HepG2 (cell line): ENCODE measurements around the gene HDAC4. TPM values are rescaled to one million over a fixed set of nuclear protein-coding genes. Genes with fewer than 3 reads are reported as not detected.

Experiments used
- ATAC-seq: fragments of 200-7000 bp; cut with Tn5 transposase; 3 replicates; pipeline ENCODE4 v1.9.1; 2020; ENCODE audit warnings: mild to moderate bottlenecking, moderate library complexity
- BruUV-seq: library from RNA; stranded (reverse); fragments of 400-500 nt; replicated peaks from 2 replicates; lab custom pipeline; 2021; lab: Mats Ljungman, UMichigan
- CTCF ChIA-PET: fragments of 300-600 bp; formaldehyde crosslinking; extraction: SDS; loops from one replicate; lab custom pipeline; 2021; ENCODE audit warnings: low total read pairs, inconsistent platforms, low intra/inter-chr PET ratio; lab: Yijun Ruan, JAX
- POLR2A ChIA-PET: fragments of 350-600 bp; sonication (Branson Sonifier 250); formaldehyde crosslinking; loops from one replicate; lab custom pipeline; 2020; ENCODE audit warnings: antibody characterized with exemption, inconsistent platforms; lab: Yijun Ruan, JAX
- DNase-seq: peaks from one replicate; pipeline ENCODE4 v3.0.0-alpha.2; 2015; ENCODE audit warnings: low spot score
- FAIRE-seq: peaks from 3 replicates; lab custom pipeline; 2011; peaks lifted over from hg19 to GRCh38; lab: Jason Lieb, UNC
- H2AFZ ChIP-seq: one replicate; pipeline ENCODE4 v1.6.1; 2011; ENCODE audit warnings: low read length, inconsistent platforms
- H3K27ac ChIP-seq: fragments of 300-600 bp; 3 replicates; pipeline ENCODE4 v1.8.0; 2011; ENCODE audit warnings: mixed run types, mild to moderate bottlenecking, mixed read lengths, low read length, inconsistent platforms; ENCODE audit not compliant: insufficient read depth; ENCODE audit errors: extremely low read length
- H3K27me3 ChIP-seq, 2 experiments: fragments of 200-600 bp in 1 of 2; 2 replicates in 1 of 2; 3 replicates in 1 of 2; pipeline versions ENCODE4 v1.6.0 to v1.8.0; 2011; ENCODE audit warnings: low read length in 2 of 2, mild to moderate bottlenecking in 2 of 2, moderate library complexity in 2 of 2, inconsistent platforms in 1 of 2; ENCODE audit not compliant: insufficient read depth in 2 of 2, control insufficient read depth in 1 of 2
- H3K36me3 ChIP-seq, 2 experiments: fragments of 200-600 bp in 1 of 2; replicated peaks in 1 of 2; 2 replicates in 1 of 2; 3 replicates in 1 of 2; pipeline versions ENCODE4 v1.5.1 to v1.8.0; 2011; ENCODE audit warnings: low read length in 2 of 2, inconsistent platforms in 1 of 2; ENCODE audit not compliant: insufficient read depth in 2 of 2, control insufficient read depth in 1 of 2
- H3K4me1 ChIP-seq: 2 replicates; pipeline ENCODE4 v1.5.1; 2012; ENCODE audit warnings: low read length, inconsistent platforms; ENCODE audit not compliant: insufficient read depth
- H3K4me2 ChIP-seq: 2 replicates; pipeline ENCODE4 v1.6.0; 2011; ENCODE audit warnings: low read depth, low read length, inconsistent platforms
- H3K4me3 ChIP-seq, 3 experiments: fragments of 200-600 bp in 1 of 3; sonication (generic), shearing (Covaris generic) in 1 of 3; replicated peaks in 1 of 3; 2 replicates each; pipeline ENCODE4 v1.5.1; 2011 to 2016; ENCODE audit warnings: low read length in 3 of 3, inconsistent platforms in 2 of 3, low read depth in 2 of 3, mild to moderate bottlenecking in 2 of 3, control low read depth in 1 of 3, mixed read lengths in 1 of 3; ENCODE audit not compliant: insufficient read depth in 1 of 3
- H3K79me2 ChIP-seq: one replicate; pipeline ENCODE4 v1.6.1; 2011; ENCODE audit warnings: low read length, inconsistent platforms; ENCODE audit not compliant: insufficient read depth
- H3K9ac ChIP-seq: 2 replicates; pipeline ENCODE4 v1.6.0; 2011; ENCODE audit warnings: mild to moderate bottlenecking, low read depth, low read length, inconsistent platforms; ENCODE audit not compliant: insufficient read depth
- H3K9me3 ChIP-seq: 2 replicates; pipeline ENCODE4 v1.5.1; 2012; ENCODE audit warnings: mild to moderate bottlenecking, low read length
- H4K20me1 ChIP-seq: 2 replicates; pipeline ENCODE4 v1.6.0; 2011; ENCODE audit warnings: inconsistent platforms, mild to moderate bottlenecking, low read length, moderate library complexity; ENCODE audit not compliant: insufficient read depth
- AKAP8 ChIP-seq: sonication (generic); formaldehyde crosslinking; IDR thresholded peaks from 2 replicates; pipeline ENCODE4 v1.5.1; 2020; ENCODE audit warnings: mild to moderate bottlenecking, missing genetic modification reagents
- ARNTL ChIP-seq: sonication (generic); formaldehyde crosslinking; IDR thresholded peaks from 2 replicates; pipeline ENCODE4 v1.4.0; 2020; ENCODE audit warnings: mild to moderate bottlenecking, missing genetic modification reagents
- HNRNPK ChIP-seq: fragments of 200-400 bp; formaldehyde crosslinking; IDR thresholded peaks from 2 replicates; pipeline ENCODE4 v1.6.1; 2018; ENCODE audit warnings: low read length, low read depth, moderate library complexity, mild to moderate bottlenecking; ENCODE audit not compliant: poor library complexity, severe bottlenecking
- IRF2 ChIP-seq: IDR thresholded peaks from 2 replicates; pipeline ENCODE4 v1.6.1; 2018; ENCODE audit warnings: missing genetic modification reagents, missing compliant biosample characterization
- JARID2 ChIP-seq: sonication (generic); formaldehyde crosslinking; IDR thresholded peaks from 2 replicates; pipeline ENCODE4 v1.8.1; 2023; ENCODE audit warnings: missing genetic modification reagents, inconsistent platforms; ENCODE audit not compliant: insufficient replicate concordance
- KAT7 ChIP-seq: IDR thresholded peaks from 2 replicates; pipeline ENCODE4 v1.6.1; 2018; ENCODE audit warnings: borderline replicate concordance, missing compliant biosample characterization
- KDM3A ChIP-seq: IDR thresholded peaks from 2 replicates; pipeline ENCODE4 v1.6.1; 2018; ENCODE audit warnings: low read depth, missing compliant biosample characterization
- KMT2A ChIP-seq: sonication (generic); formaldehyde crosslinking; IDR thresholded peaks from 2 replicates; pipeline ENCODE4 v1.4.0; 2020; ENCODE audit warnings: missing genetic modification reagents
- NONO ChIP-seq, 2 experiments: fragments of 450-650 bp in 1 of 2; sonication (generic) in 1 of 2; formaldehyde crosslinking in 1 of 2; IDR thresholded peaks in 1 of 2; conservative IDR thresholded peaks in 1 of 2; 2 replicates each; pipeline versions ENCODE4 v1.6.1 to v1.8.0; 2017 to 2022; ENCODE audit warnings: mild to moderate bottlenecking in 1 of 2, missing genetic modification reagents in 1 of 2, moderate library complexity in 1 of 2
- PPARG ChIP-seq: conservative IDR thresholded peaks from 2 replicates; pipeline ENCODE4 v1.6.1; 2016; ENCODE audit warnings: missing biosample characterization, missing genetic modification reagents
- SIX1 ChIP-seq: sonication (generic); formaldehyde crosslinking; IDR thresholded peaks from 2 replicates; pipeline ENCODE4 v1.4.0; 2020; ENCODE audit warnings: missing genetic modification reagents, borderline replicate concordance
- SIX4 ChIP-seq: sonication (generic); formaldehyde crosslinking; IDR thresholded peaks from 2 replicates; pipeline ENCODE4 v1.4.0; 2020; ENCODE audit warnings: missing genetic modification reagents
- SOX5 ChIP-seq: IDR thresholded peaks from 2 replicates; pipeline ENCODE4 v1.6.1; 2016; ENCODE audit warnings: borderline replicate concordance
- XRCC5 ChIP-seq: fragments of 200-400 bp; formaldehyde crosslinking; optimal IDR thresholded peaks from 2 replicates; pipeline ENCODE3; 2017; ENCODE audit warnings: mild to moderate bottlenecking, low read length
- ZBTB7B ChIP-seq: sonication (generic); formaldehyde crosslinking; IDR thresholded peaks from 2 replicates; pipeline ENCODE4 v1.4.0; 2020; ENCODE audit warnings: missing genetic modification reagents
- ZFX ChIP-seq: sonication (generic); formaldehyde crosslinking; IDR thresholded peaks from 2 replicates; pipeline ENCODE4 v1.4.0; 2020; ENCODE audit warnings: mild to moderate bottlenecking, low read depth, missing genetic modification reagents, moderate library complexity
- ZNF780A ChIP-seq: sonication (generic); formaldehyde crosslinking; IDR thresholded peaks from 2 replicates; pipeline ENCODE4 v1.8.0; 2022; ENCODE audit warnings: mild to moderate bottlenecking, missing genetic modification reagents, moderate library complexity
- WGBS: methylation state at CpG from one replicate; pipeline ENCODE4 v1.1.6; 2017; ENCODE audit warnings: low lambda C conversion rate; 5-methylcytosine and 5-hydroxymethylcytosine counted together
- in situ Hi-C: cut with HindIII; loops from 2 replicates; pipeline ENCODE4 v1.10.0; 2017; ENCODE audit warnings: low pct_unique_long_range_greater_than_20kb; ENCODE audit not compliant: extremely low pct_ligation_motif_present
- intact Hi-C: fragments of 100-400 bp; cut with micrococcal nuclease; formaldehyde crosslinking; loops from one replicate; pipeline ENCODE4 v1.10.0; 2022; ENCODE audit not compliant: unreplicated experiment
- polyA plus RNA-seq, 8 experiments: library from polyadenylated mRNA; depleted of rRNA in 3 of 8; stranded (reverse) in 7 of 8; unstranded in 1 of 8; fragments of >200 nt; fragmentation: Illumina TruSeq in 4 of 8; extraction: Trizol in 4 of 8; gene quantifications; 2 replicates each; pipeline versions ENCODE4 v1.2.1 to v1.2.3, GENCODE V29; 2011 to 2016; ENCODE audit warnings: low read depth in 4 of 8, missing spikeins in 1 of 8, mixed read lengths in 1 of 8; ENCODE audit not compliant: insufficient read depth in 1 of 8
- total RNA-seq, 5 experiments: library from RNA; depleted of rRNA; stranded (reverse); fragments of >200 nt; fragmentation: Illumina TruSeq; extraction: Trizol; gene quantifications; 2 replicates each; pipeline ENCODE4 v1.2.3, GENCODE V29; 2016; ENCODE audit warnings: low read depth in 1 of 5
- TF ChIP-seq, protein P1 (sequence below): sonication (generic); formaldehyde crosslinking; IDR thresholded peaks from 2 replicates; pipeline ENCODE4 v1.4.0; 2020; ENCODE audit warnings: missing genetic modification reagents
- TF ChIP-seq, protein P2 (sequence below): sonication (generic); formaldehyde crosslinking; conservative IDR thresholded peaks from 2 replicates; pipeline ENCODE4 v1.4.0; 2020; ENCODE audit warnings: mild to moderate bottlenecking, missing genetic modification reagents, moderate library complexity

The HDAC4 gene
- total and polyA plus RNA-seq, 2 of the 13 experiments (the other 11 are each of a cell fraction or from before 2014, with no cell fraction given): 10.1 to 11.5 TPM

DNA sequence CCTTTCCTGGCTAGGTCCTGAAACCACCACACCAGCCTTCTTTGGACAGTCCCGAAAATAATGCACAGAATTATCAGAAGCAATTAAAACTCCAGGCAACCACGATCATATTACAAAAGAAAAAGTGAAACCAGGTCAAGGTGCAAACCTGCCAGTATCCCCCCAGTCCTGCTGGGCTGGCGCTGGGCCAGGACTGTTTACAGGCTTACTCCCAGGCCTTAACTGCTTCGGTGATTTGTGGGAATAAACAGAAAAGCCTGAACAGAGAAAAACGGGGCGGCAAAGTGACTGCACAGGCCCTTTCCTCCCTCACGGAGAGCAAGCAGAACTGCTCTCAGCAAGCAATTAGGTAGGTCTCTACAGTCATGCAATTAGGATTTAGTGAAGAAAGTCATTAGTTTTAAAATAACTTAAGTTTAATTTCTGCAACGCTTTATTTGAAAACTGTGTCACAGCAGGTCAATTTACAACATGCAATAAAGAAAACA is 1.3 kb downstream of the HDAC4 start:
- H2AFZ ChIP-seq: no peak overlapping the region
- peak overlapping the region; percentile 73 for H3K9ac ChIP-seq
- no peaks in the 10 kb centered on the region for H3K9me3 ChIP-seq
- FAIRE-seq: peak; percentile 66
- ChIA-PET CTCF (no interaction called here), POLR2A (interaction anchor here (1.1 kb wide), 1 partner anchor 102 kb away, joined by 3 read pairs; no protein-coding TSS in a partner anchor)
- intact Hi-C loops: no loop called here
- in situ Hi-C loops: loop anchor here (5.0 kb wide), 1 partner anchor 252 kb away; no protein-coding TSS in a partner anchor
- H3K27ac ChIP-seq: peak overlapping the region; percentile 64
- WGBS: 2% methylated on average over 8 of the region's 8 CpGs
- no peak for ATAC-seq
- H3K36me3 ChIP-seq: no peaks in the 10 kb centered on the region
- peak overlapping the region; percentile 71 to 91 (median 77) for H3K4me3 ChIP-seq
- BruUV-seq: TSS peak; percentile 78
- H4K20me1 ChIP-seq: peaks cover 43% of the 10 kb centered on the region
- no peaks in the 10 kb centered on the region for H3K27me3 ChIP-seq
- H3K4me2 ChIP-seq: peak overlapping the region; percentile 89
- peaks cover 53% of the 10 kb centered on the region for H3K79me2 ChIP-seq
- peaks cover 48% of the 10 kb centered on the region for H3K4me1 ChIP-seq
- DNase-seq: peak; percentile 75
- TF ChIP-seq KMT2A (CRISPR knock-in tag): peak; percentile 77; the same call in 1 of the 2 replicates
- TF ChIP-seq NONO (IDR thresholded peaks at IDR 0.05): no peak
- 0 out of 2 replicates have a peak, but pooled peaks have one; percentile 39 for TF ChIP-seq NONO (CRISPR knock-in tag; conservative IDR thresholded peaks at IDR 0.05)
- no peak for TF ChIP-seq KAT7 (CRISPR knock-in tag)
- TF ChIP-seq SIX1 (CRISPR knock-in tag): peak; percentile 76
- TF ChIP-seq SOX5: peak; percentile 26; the same call in 1 of the 2 replicates
- TF ChIP-seq KDM3A: no peak
- 0 out of 2 replicates have a peak, but pooled peaks have one; percentile 14 for TF ChIP-seq IRF2 (CRISPR knock-in tag)
- TF ChIP-seq HNRNPK: no peak
- peak; percentile 22; the same call in 1 of the 2 replicates for TF ChIP-seq ARNTL (CRISPR knock-in tag)
- TF ChIP-seq SIX4 (CRISPR knock-in tag): peak; percentile 88
- peak; percentile 82 for TF ChIP-seq PPARG
- TF ChIP-seq, protein P1, sequence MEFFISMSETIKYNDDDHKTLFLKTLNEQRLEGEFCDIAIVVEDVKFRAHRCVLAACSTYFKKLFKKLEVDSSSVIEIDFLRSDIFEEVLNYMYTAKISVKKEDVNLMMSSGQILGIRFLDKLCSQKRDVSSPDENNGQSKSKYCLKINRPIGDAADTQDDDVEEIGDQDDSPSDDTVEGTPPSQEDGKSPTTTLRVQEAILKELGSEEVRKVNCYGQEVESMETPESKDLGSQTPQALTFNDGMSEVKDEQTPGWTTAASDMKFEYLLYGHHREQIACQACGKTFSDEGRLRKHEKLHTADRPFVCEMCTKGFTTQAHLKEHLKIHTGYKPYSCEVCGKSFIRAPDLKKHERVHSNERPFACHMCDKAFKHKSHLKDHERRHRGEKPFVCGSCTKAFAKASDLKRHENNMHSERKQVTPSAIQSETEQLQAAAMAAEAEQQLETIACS (CRISPR knock-in tag): no peak
- 0 out of 2 replicates have a peak, but pooled peaks have one; percentile 66 for TF ChIP-seq AKAP8 (CRISPR knock-in tag)
- TF ChIP-seq XRCC5: peak; percentile 75
- no peak for TF ChIP-seq ZNF780A
- TF ChIP-seq, protein P2, sequence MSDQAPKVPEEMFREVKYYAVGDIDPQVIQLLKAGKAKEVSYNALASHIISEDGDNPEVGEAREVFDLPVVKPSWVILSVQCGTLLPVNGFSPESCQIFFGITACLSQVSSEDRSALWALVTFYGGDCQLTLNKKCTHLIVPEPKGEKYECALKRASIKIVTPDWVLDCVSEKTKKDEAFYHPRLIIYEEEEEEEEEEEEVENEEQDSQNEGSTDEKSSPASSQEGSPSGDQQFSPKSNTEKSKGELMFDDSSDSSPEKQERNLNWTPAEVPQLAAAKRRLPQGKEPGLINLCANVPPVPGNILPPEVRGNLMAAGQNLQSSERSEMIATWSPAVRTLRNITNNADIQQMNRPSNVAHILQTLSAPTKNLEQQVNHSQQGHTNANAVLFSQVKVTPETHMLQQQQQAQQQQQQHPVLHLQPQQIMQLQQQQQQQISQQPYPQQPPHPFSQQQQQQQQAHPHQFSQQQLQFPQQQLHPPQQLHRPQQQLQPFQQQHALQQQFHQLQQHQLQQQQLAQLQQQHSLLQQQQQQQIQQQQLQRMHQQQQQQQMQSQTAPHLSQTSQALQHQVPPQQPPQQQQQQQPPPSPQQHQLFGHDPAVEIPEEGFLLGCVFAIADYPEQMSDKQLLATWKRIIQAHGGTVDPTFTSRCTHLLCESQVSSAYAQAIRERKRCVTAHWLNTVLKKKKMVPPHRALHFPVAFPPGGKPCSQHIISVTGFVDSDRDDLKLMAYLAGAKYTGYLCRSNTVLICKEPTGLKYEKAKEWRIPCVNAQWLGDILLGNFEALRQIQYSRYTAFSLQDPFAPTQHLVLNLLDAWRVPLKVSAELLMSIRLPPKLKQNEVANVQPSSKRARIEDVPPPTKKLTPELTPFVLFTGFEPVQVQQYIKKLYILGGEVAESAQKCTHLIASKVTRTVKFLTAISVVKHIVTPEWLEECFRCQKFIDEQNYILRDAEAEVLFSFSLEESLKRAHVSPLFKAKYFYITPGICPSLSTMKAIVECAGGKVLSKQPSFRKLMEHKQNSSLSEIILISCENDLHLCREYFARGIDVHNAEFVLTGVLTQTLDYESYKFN: peak; percentile 28; the same call in 1 of the 2 replicates
- peak; percentile 52; the same call in 1 of the 2 replicates for TF ChIP-seq ZFX (CRISPR knock-in tag)
- no peak for TF ChIP-seq JARID2 (CRISPR knock-in tag)
- TF ChIP-seq ZBTB7B (CRISPR knock-in tag): 0 out of 2 replicates have a peak, but pooled peaks have one; percentile 19
